PC-9 (cell line): Measurements from ENCODE around the gene INPPL1. TPM values are rescaled to one million over a fixed set of nuclear protein-coding genes. Genes with fewer than 3 reads are reported as not detected.

ENCODE experiments used
- BruUV-seq: library from RNA; stranded (reverse); fragments of 400-500 nt; replicated peaks from 2 replicates; lab custom pipeline; 2021; lab: Mats Ljungman, UMichigan
- CTCF ChIA-PET: fragments of 300-600 bp; sonication (Branson Sonifier 250); formaldehyde crosslinking; loops from one replicate; lab custom pipeline; 2022; ENCODE audit warnings: antibody characterized with exemption; lab: Charles Lee
- POLR2A ChIA-PET: fragments of 300-600 bp; sonication (Branson Sonifier 250); formaldehyde crosslinking; loops from one replicate; lab custom pipeline; 2022; ENCODE audit warnings: antibody characterized with exemption; ENCODE audit not compliant: unreplicated experiment; lab: Charles Lee
- DNase-seq, 2 experiments: peaks; one replicate each; pipeline versions ENCODE4 v3.0.0 to v3.0.0-alpha.2; 2015 to 2022; ENCODE audit warnings: mixed read lengths in 1 of 2
- H2AFZ ChIP-seq: fragments of 200-600 bp; sonication (generic); 2 replicates; pipeline ENCODE4 v1.8.1; 2017; ENCODE audit warnings: antibody characterized with exemption
- H3F3A ChIP-seq: fragments of 200-600 bp; sonication (generic); 2 replicates; pipeline ENCODE4 v1.8.1; 2017; ENCODE audit warnings: antibody characterized with exemption, mild to moderate bottlenecking, low read depth; ENCODE audit not compliant: insufficient read depth
- H3K27ac ChIP-seq: fragments of 200-600 bp; sonication (generic); 2 replicates; pipeline ENCODE4 v1.6.1; 2016; ENCODE audit warnings: mixed run types
- H3K27me3 ChIP-seq: fragments of 200-600 bp; sonication (generic); 2 replicates; pipeline ENCODE4 v1.6.1; 2016; ENCODE audit warnings: low read depth, mixed run types; ENCODE audit not compliant: insufficient read depth
- H3K36me3 ChIP-seq: fragments of 200-600 bp; sonication (generic); 2 replicates; pipeline ENCODE4 v1.6.1; 2016; ENCODE audit warnings: low read depth, mixed run types
- H3K4me1 ChIP-seq: fragments of 200-600 bp; sonication (generic); replicated peaks from 2 replicates; pipeline ENCODE4 v1.6.1; 2016; ENCODE audit warnings: mixed run types; ENCODE audit not compliant: insufficient read depth
- H3K4me2 ChIP-seq: fragments of 200-600 bp; sonication (generic); 2 replicates; pipeline ENCODE4 v1.6.1; 2017; ENCODE audit warnings: mixed run types
- H3K4me3 ChIP-seq: fragments of 200-600 bp; sonication (generic); 2 replicates; pipeline ENCODE4 v1.6.1; 2016; ENCODE audit warnings: mixed run types
- H3K79me2 ChIP-seq: fragments of 200-600 bp; sonication (generic); 2 replicates; pipeline ENCODE4 v1.6.1; 2017; ENCODE audit warnings: low read depth, mixed run types
- H3K9me2 ChIP-seq: fragments of 200-600 bp; sonication (generic); 2 replicates; pipeline ENCODE4 v1.8.1; 2017; ENCODE audit warnings: mild to moderate bottlenecking; ENCODE audit not compliant: insufficient read depth
- H3K9me3 ChIP-seq: fragments of 200-600 bp; sonication (generic); 2 replicates; pipeline ENCODE4 v1.8.1; 2016; ENCODE audit warnings: low read depth; ENCODE audit not compliant: insufficient read depth
- H4K20me1 ChIP-seq: fragments of 200-600 bp; sonication (generic); 2 replicates; pipeline ENCODE4 v1.8.1; 2017; ENCODE audit not compliant: insufficient read depth
- CTCF ChIP-seq: fragments of 200-600 bp; sonication (generic); conservative IDR thresholded peaks from 2 replicates; pipeline ENCODE4 v1.6.1; 2017; ENCODE audit warnings: mixed run types, antibody characterized with exemption, mild to moderate bottlenecking, moderate library complexity
- EZH2 ChIP-seq: fragments of 200-600 bp; sonication (generic); IDR thresholded peaks from 2 replicates; pipeline ENCODE4 v1.8.0; 2017; ENCODE audit warnings: antibody characterized with exemption, low read depth
- intact Hi-C: fragments of 100-400 bp; cut with micrococcal nuclease; formaldehyde crosslinking; loops from one replicate; pipeline ENCODE4 v1.10.0; 2022; ENCODE audit not compliant: unreplicated experiment
- total RNA-seq: library from RNA; stranded (reverse); gene quantifications from 2 replicates; pipeline ENCODE4 v1.2.3, GENCODE V29; 2021

INPPL1 gene
- total RNA-seq, 1 experiment from 2014 or later, result 199 TPM

DNA sequence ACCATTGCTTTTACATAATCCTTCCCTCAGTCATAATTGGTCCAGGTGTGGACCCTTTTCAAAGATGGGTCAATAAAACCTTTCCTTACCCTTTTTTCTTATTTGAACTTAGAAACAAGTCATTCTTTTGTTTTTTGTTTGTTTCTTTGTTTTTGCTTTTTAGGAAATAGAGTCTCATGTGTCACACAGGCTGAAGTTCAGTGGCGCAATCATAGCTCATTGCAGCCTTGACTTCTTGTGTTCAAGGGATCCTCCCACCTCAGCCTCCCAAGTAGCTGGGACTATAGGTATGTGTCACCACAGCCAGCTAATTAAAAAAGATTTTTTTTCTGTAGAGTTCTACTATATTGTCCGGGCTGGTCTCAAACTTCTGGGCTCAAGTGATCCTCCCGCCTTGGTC, 28.8 kb downstream of the INPPL1 start:
- peaks cover 46% of the 10 kb centered on the region for H3K27me3 ChIP-seq
- no TSS peak for BruUV-seq
- H3K79me2 ChIP-seq, result no peaks in the 10 kb centered on the region
- H3K27ac ChIP-seq, result no peak overlapping the region
- H3K4me3 ChIP-seq, result no peak overlapping the region
- no peak overlapping the region for H3K4me2 ChIP-seq
- H3K9me3 ChIP-seq, result no peaks in the 10 kb centered on the region
- TF ChIP-seq CTCF (no peak), EZH2 (no peak)
- H3F3A ChIP-seq, result no peaks in the 10 kb centered on the region
- H3K4me1 ChIP-seq, result no peaks in the 10 kb centered on the region
- ChIA-PET POLR2A (no interaction called here), CTCF (no interaction called here)
- intact Hi-C loops, result no loop called here
- no peak overlapping the region for H2AFZ ChIP-seq
- DNase-seq, result no peak
- H3K9me2 ChIP-seq, result no peaks in the 10 kb centered on the region
- H3K36me3 ChIP-seq, result no peaks in the 10 kb centered on the region
- H4K20me1 ChIP-seq, result no peaks in the 10 kb centered on the region

DNA sequence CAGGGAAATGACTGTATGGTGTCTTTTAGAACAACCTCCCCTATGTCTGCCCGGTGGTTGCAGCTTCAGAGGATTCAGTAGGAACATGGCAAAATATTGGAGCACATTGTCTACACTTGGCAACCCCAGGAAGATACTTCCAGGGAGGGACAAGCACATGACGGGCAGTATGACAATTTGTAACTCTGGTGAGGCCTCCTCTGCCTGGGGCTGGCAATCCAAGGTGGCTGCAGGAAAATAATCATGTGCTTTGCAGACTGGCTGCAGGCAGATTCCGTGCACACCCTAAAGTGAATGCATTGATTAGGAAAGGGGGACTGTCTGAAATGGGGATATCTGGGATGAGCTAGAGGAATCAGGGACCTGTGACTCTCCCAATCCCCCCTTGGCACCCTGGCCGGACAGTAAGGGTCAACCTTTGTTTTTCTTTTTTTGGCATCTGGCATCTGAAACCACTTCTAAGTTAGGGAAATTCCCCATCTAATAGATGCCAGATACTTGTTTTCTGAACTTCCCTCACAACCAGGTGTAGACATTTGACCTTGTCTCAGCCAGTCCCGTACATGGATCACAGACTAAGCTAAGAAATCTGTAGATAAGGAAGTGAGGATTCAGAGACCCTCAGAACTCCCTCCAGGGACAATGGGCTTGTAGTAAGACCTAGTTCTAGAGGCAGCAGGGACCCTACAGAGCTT, 29.9 kb downstream of the INPPL1 start:
- ChIA-PET CTCF (interaction anchor here (0.5 kb wide), 1 partner anchor 837 kb away, joined by 3 read pairs; no protein-coding TSS in a partner anchor), POLR2A (interaction anchor here (0.5 to 0.6 kb wide), 2 partner anchors 12 to 145 kb away, joined by 3 read pairs; no protein-coding TSS in a partner anchor)
- TF ChIP-seq EZH2, result no peak
- TF ChIP-seq CTCF, result no peak
- Histone ChIP-seq H2AFZ (no peak overlapping the region), H3K27me3 (peaks cover 46% of the 10 kb centered on the region), H3K4me3 (no peak overlapping the region), H3K9me3 (no peaks in the 10 kb centered on the region), H3K79me2 (no peaks in the 10 kb centered on the region), H3K4me2 (no peak overlapping the region), H3K27ac (no peak overlapping the region), H3F3A (no peaks in the 10 kb centered on the region), H4K20me1 (no peaks in the 10 kb centered on the region), H3K9me2 (no peaks in the 10 kb centered on the region), H3K36me3 (no peaks in the 10 kb centered on the region), H3K4me1 (no peaks in the 10 kb centered on the region)
- DNase-seq, result no peak
- intact Hi-C loops, result no loop called here
- no TSS peak for BruUV-seq

DNA sequence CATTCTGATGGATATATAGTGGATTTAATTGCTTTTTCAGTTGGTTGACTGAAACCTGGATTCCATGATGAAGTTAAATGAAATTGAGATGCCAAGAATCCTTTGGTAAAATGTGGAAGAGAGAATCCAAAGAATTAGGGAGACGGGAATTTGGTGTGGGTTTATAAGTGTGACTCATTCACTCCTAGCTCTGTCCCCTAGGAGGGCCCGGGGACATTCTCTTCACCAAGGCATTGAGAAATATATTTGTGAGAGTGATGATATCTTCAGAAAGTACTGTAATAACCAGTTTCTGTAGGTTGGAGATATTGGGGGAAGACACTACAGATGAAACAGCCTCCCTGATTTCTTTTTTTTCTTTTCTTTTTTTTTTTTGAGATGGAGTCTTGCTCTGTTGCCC, 33.0 kb downstream of the INPPL1 start:
- Histone ChIP-seq H3K36me3 (no peaks in the 10 kb centered on the region), H3K27me3 (peaks cover 29% of the 10 kb centered on the region), H3K9me2 (no peaks in the 10 kb centered on the region), H3K4me3 (no peak overlapping the region), H3K9me3 (no peaks in the 10 kb centered on the region), H3K4me1 (no peaks in the 10 kb centered on the region), H2AFZ (no peak overlapping the region), H3K27ac (no peak overlapping the region), H3F3A (no peaks in the 10 kb centered on the region), H3K4me2 (no peak overlapping the region), H4K20me1 (no peaks in the 10 kb centered on the region), H3K79me2 (no peaks in the 10 kb centered on the region)
- no peak for DNase-seq
- ChIA-PET POLR2A (no interaction called here), CTCF (interaction anchor here (0.7 kb wide), 1 partner anchor 426 kb away, joined by 4 read pairs; no protein-coding TSS in a partner anchor)
- TF ChIP-seq EZH2 (no peak), CTCF (no peak)
- BruUV-seq, result no TSS peak
- intact Hi-C loops, result no loop called here
